ENCODE data around the gene CMTM6.

The CMTM6 gene

DNA sequence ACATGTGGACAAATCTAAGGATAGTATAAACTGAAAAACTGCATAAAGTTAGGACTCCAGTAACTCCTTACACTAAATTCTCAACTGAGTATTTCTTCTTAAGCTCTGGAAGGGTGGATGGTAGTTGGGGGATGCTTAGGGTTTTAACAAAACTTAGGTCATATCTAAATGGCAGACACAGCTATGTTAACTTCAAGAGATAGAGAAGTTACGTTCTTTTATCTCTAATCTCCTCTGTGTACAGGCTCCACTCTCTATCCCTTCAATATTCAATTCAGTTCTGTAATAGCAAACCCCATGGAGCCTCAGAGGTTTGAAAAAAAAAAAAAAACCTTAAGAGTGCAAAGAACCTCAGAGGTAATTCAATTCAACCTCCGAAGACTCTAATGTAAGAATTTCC is 3.1 kb downstream of the CMTM6 start:
- Histone ChIP-seq H3K4me1 (ENCODE audit: control insufficient read depth, insufficient read depth, low read length) (peaks cover 14% of the 10 kb centered on the region), H3K9ac (ENCODE audit: low read length) (no peak overlapping the region), H3K36me3 (ENCODE audit: control insufficient read depth, insufficient read depth, low read length) (no peaks in the 10 kb centered on the region), H3K4me3 (ENCODE audit: low read depth, low read length) (no peak overlapping the region), H3K9me3 (ENCODE audit: control insufficient read depth, insufficient read depth, low read depth, low read length) (no peaks in the 10 kb centered on the region), H3K27me3 (ENCODE audit: control insufficient read depth, insufficient read depth, low read length) (no peaks in the 10 kb centered on the region), H3K27ac (ENCODE audit: low read depth, low read length) (no peak overlapping the region)

- H3K27ac ChIP-seq (ENCODE audit: low read depth, low read length) = no peak overlapping the region
- H3K9me3 ChIP-seq (ENCODE audit: control insufficient read depth, insufficient read depth, low read depth, low read length) = no peaks in the 10 kb centered on the region
- H3K4me3 ChIP-seq (ENCODE audit: low read depth, low read length) = no peak overlapping the region
- H3K4me1 ChIP-seq (ENCODE audit: control insufficient read depth, insufficient read depth, low read length) = peaks cover 15% of the 10 kb centered on the region
- no peaks in the 10 kb centered on the region for H3K36me3 ChIP-seq (ENCODE audit: control insufficient read depth, insufficient read depth, low read length)
- H3K27me3 ChIP-seq (ENCODE audit: control insufficient read depth, insufficient read depth, low read length) = no peaks in the 10 kb centered on the region
- no peak overlapping the region for H3K9ac ChIP-seq (ENCODE audit: low read length)
These were observed 3.7 kb downstream of the CMTM6 start for GRCh38 chr3:32498992-32499391.

DNA sequence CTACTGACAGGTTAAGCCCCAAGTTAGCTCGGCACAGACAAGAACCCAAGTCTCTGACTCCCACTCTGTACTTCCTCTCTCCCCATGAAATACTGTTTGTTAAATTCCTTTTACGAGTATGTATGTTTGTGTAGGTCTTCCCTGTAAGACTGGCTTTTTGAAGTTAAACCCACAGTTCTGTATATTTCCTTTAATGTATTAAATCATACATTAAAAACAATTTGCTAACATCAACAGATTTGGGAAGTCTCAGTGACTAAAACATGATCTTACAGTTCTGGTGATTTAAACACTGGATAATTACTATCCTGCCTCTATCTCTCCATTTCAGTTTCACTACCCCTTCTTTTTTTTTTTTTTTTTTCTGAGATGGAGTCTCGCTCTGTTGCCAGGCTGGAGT is 4.4 kb downstream of the CMTM6 start:
- Histone ChIP-seq H3K4me3 (ENCODE audit: low read depth, low read length) (no peak overlapping the region), H3K36me3 (ENCODE audit: control insufficient read depth, insufficient read depth, low read length) (no peaks in the 10 kb centered on the region), H3K9me3 (ENCODE audit: control insufficient read depth, insufficient read depth, low read depth, low read length) (no peaks in the 10 kb centered on the region), H3K27me3 (ENCODE audit: control insufficient read depth, insufficient read depth, low read length) (no peaks in the 10 kb centered on the region), H3K4me1 (ENCODE audit: control insufficient read depth, insufficient read depth, low read length) (peaks cover 18% of the 10 kb centered on the region), H3K9ac (ENCODE audit: low read length) (no peak overlapping the region), H3K27ac (ENCODE audit: low read depth, low read length) (no peak overlapping the region)

- H3K27me3 ChIP-seq (ENCODE audit: control insufficient read depth, insufficient read depth, low read length) = no peaks in the 10 kb centered on the region
- peaks cover 12% of the 10 kb centered on the region; the same call in 1 of the 2 replicates for H3K4me1 ChIP-seq (ENCODE audit: control insufficient read depth, insufficient read depth, low read length)
- H3K27ac ChIP-seq (ENCODE audit: low read depth, low read length) = no peak overlapping the region
These were observed 7.0 kb downstream of the CMTM6 start for GRCh38 chr3:32495609-32496008.

GRCh38 chr3:32495085-32495484 is 7.6 kb downstream of the CMTM6 start:
- Histone ChIP-seq H3K36me3 (ENCODE audit: control insufficient read depth, insufficient read depth, low read length) (no peaks in the 10 kb centered on the region), H3K27ac (ENCODE audit: low read depth, low read length) (no peak overlapping the region), H3K27me3 (ENCODE audit: control insufficient read depth, insufficient read depth, low read length) (no peaks in the 10 kb centered on the region), H3K9me3 (ENCODE audit: control insufficient read depth, insufficient read depth, low read depth, low read length) (no peaks in the 10 kb centered on the region), H3K4me1 (ENCODE audit: control insufficient read depth, insufficient read depth, low read length) (peaks cover 11% of the 10 kb centered on the region; the same call in 1 of the 2 replicates), H3K4me3 (ENCODE audit: low read depth, low read length) (no peak overlapping the region), H3K9ac (ENCODE audit: low read length) (no peak overlapping the region)

More at GRCh38 chr3:32495609-32496008, 7.0 kb downstream of the CMTM6 start:
- Histone ChIP-seq H3K9me3 (ENCODE audit: control insufficient read depth, insufficient read depth, low read depth, low read length) (no peaks in the 10 kb centered on the region), H3K4me3 (ENCODE audit: low read depth, low read length) (no peak overlapping the region), H3K9ac (ENCODE audit: low read length) (no peak overlapping the region), H3K36me3 (ENCODE audit: control insufficient read depth, insufficient read depth, low read length) (no peaks in the 10 kb centered on the region)

DNA sequence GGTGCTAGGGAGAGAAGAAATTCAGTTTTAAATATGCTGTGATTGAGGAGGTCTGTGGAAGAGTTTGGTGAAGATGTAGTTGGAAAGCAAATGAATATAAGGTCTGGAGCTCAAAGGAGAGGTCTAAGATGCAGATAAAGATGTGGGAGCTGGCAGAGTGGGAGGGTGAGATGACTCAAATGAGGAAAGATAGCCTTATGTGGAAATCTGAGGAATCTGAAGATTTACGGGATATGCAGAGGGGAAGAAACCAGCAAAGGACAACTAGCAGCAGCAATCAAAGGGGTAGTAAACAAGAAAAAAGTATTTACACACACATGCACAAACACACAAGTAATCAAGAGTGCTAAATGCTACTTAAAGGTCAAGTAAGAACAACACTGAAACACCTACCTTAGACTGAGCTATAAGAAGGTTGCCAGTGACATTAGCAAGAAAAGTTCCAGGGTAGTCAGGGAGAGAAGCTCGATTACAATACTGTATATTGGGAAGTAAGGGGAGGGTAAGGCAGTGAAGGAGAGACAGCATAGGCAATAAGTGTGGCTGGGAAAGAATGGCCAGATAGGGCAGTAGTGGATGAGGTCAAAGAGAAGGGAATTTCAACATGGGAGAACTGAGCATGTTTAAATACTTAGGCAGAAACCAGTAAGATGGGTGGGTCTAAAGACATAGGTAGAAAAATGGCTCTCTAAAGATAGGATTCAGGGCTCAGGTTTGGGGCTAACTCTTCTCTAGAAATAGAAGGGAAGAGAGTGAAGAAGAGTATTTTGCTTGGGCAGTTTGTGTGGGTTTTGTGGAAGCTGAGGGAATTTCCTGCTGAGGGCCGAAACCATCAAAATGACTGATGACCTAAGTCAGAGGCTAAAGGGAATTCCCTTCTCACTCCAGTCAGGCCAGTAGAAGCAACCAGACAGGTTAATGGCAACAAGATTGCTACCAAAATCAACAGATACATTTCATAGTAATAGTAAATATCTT is 8.9 kb downstream of the CMTM6 start:
- Histone ChIP-seq H3K4me1 (ENCODE audit: control insufficient read depth, insufficient read depth, low read length) (peaks cover 11% of the 10 kb centered on the region; the same call in 1 of the 2 replicates), H3K9me3 (ENCODE audit: control insufficient read depth, insufficient read depth, low read depth, low read length) (no peaks in the 10 kb centered on the region), H3K36me3 (ENCODE audit: control insufficient read depth, insufficient read depth, low read length) (no peaks in the 10 kb centered on the region), H3K27ac (ENCODE audit: low read depth, low read length) (no peak overlapping the region), H3K4me3 (ENCODE audit: low read depth, low read length) (no peak overlapping the region), H3K27me3 (ENCODE audit: control insufficient read depth, insufficient read depth, low read length) (no peaks in the 10 kb centered on the region), H3K9ac (ENCODE audit: low read length) (no peak overlapping the region)

- Histone ChIP-seq H3K9me3 (ENCODE audit: control insufficient read depth, insufficient read depth, low read depth, low read length) (no peaks in the 10 kb centered on the region), H3K27ac (ENCODE audit: low read depth, low read length) (no peak overlapping the region), H3K4me3 (ENCODE audit: low read depth, low read length) (no peak overlapping the region), H3K4me1 (ENCODE audit: control insufficient read depth, insufficient read depth, low read length) (peaks cover 11% of the 10 kb centered on the region; the same call in 1 of the 2 replicates), H3K9ac (ENCODE audit: low read length) (no peak overlapping the region), H3K27me3 (ENCODE audit: control insufficient read depth, insufficient read depth, low read length) (no peaks in the 10 kb centered on the region), H3K36me3 (ENCODE audit: control insufficient read depth, insufficient read depth, low read length) (0 out of 2 replicates have a peak, but pooled peaks cover under 1% of the 10 kb centered on the region)
These were observed 9.8 kb downstream of the CMTM6 start for GRCh38 chr3:32492684-32493436.

GRCh38 chr3:32488474-32489008 is 14.1 kb downstream of the CMTM6 start:
- H3K27me3 ChIP-seq (ENCODE audit: control insufficient read depth, insufficient read depth, low read length) = no peaks in the 10 kb centered on the region
- no peaks in the 10 kb centered on the region for H3K9me3 ChIP-seq (ENCODE audit: control insufficient read depth, insufficient read depth, low read depth, low read length)
- no peak overlapping the region for H3K4me3 ChIP-seq (ENCODE audit: low read depth, low read length)
- H3K9ac ChIP-seq (ENCODE audit: low read length) = no peak overlapping the region
- H3K27ac ChIP-seq (ENCODE audit: low read depth, low read length) = no peak overlapping the region
- peaks cover 26% of the 10 kb centered on the region for H3K36me3 ChIP-seq (ENCODE audit: control insufficient read depth, insufficient read depth, low read length)
- H3K4me1 ChIP-seq (ENCODE audit: control insufficient read depth, insufficient read depth, low read length) = peaks cover 6% of the 10 kb centered on the region; the same call in 1 of the 2 replicates

DNA sequence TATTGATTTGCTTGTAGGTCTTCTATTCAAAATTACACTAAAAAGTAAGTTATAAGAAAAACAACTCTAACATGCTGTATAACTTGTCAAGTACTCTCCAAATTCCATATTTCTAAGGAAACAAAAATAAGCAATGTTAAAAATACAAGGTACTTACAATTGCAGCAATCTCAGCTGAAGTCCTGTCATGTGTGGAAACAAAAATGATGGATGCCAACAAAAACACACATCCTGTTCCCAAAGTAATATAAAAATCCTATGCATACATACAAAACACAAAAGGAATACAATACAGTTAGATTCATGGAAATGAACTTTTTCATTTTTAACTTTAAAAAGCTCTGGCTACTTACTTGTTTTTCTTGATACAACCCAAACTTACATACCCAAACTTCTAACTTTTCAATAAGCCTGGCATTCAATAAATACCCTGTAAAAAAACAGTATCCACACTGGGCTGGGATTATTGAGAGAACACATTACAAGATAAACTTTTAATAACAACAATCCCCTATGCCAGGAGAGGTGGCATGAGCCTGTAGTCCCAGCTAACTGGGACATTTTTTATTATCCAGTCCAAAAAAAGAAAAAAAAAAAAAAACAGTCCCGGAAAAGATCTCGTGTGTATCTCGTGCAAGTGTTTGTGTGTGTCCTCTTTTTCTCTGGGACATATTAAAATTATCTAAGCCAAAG is 14.7 kb downstream of the CMTM6 start:
- Histone ChIP-seq H3K4me1 (ENCODE audit: control insufficient read depth, insufficient read depth, low read length) (no peaks in the 10 kb centered on the region; the same call in 1 of the 2 replicates), H3K4me3 (ENCODE audit: low read depth, low read length) (no peak overlapping the region), H3K9me3 (ENCODE audit: control insufficient read depth, insufficient read depth, low read depth, low read length) (no peaks in the 10 kb centered on the region), H3K36me3 (ENCODE audit: control insufficient read depth, insufficient read depth, low read length) (peaks cover 30% of the 10 kb centered on the region), H3K9ac (ENCODE audit: low read length) (no peak overlapping the region), H3K27me3 (ENCODE audit: control insufficient read depth, insufficient read depth, low read length) (no peaks in the 10 kb centered on the region), H3K27ac (ENCODE audit: low read depth, low read length) (no peak overlapping the region)

- Histone ChIP-seq H3K4me3 (ENCODE audit: low read depth, low read length) (no peak overlapping the region), H3K4me1 (ENCODE audit: control insufficient read depth, insufficient read depth, low read length) (no peaks in the 10 kb centered on the region), H3K9ac (ENCODE audit: low read length) (no peak overlapping the region), H3K27ac (ENCODE audit: low read depth, low read length) (no peak overlapping the region), H3K9me3 (ENCODE audit: control insufficient read depth, insufficient read depth, low read depth, low read length) (no peaks in the 10 kb centered on the region), H3K36me3 (ENCODE audit: control insufficient read depth, insufficient read depth, low read length) (peaks cover 45% of the 10 kb centered on the region), H3K27me3 (ENCODE audit: control insufficient read depth, insufficient read depth, low read length) (no peaks in the 10 kb centered on the region)
These were observed 18.2 kb downstream of the CMTM6 start for GRCh38 chr3:32484436-32484835.
